Fibroblast of lung (primary cell): ENCODE results near the gene TAS2R46. TPM values are rescaled to one million over a fixed set of nuclear protein-coding genes. Genes with fewer than 3 reads are reported as not detected.
"Not testable (repeated sequence)": the region's sequence is repeated elsewhere in the genome, so short reads cannot be mapped to it uniquely, and the experiment has no call there.

Source experiments
- DNase-seq, 2 donors: peaks; one replicate each; pipeline versions ENCODE4 v3.0.0 to v3.0.0-alpha.2; 2010; ENCODE audit warnings: low read depth in 2 of 2
- H2AFZ ChIP-seq: 2 replicates; pipeline ENCODE4 v1.5.1; 2012; ENCODE audit warnings: low read length, control low read depth, inconsistent platforms
- H3K27ac ChIP-seq: 2 replicates; pipeline ENCODE4 v1.5.1; 2011; ENCODE audit warnings: low read length, control low read depth; ENCODE audit not compliant: insufficient read depth
- H3K27me3 ChIP-seq: 2 replicates; pipeline ENCODE4 v1.5.1; 2011; ENCODE audit warnings: mild to moderate bottlenecking, low read length; ENCODE audit not compliant: control insufficient read depth, insufficient read depth
- H3K36me3 ChIP-seq: 2 replicates; pipeline ENCODE4 v1.5.1; 2011; ENCODE audit warnings: low read length; ENCODE audit not compliant: control insufficient read depth, insufficient read depth
- H3K4me1 ChIP-seq: 2 replicates; pipeline ENCODE4 v1.5.1; 2011; ENCODE audit warnings: low read length; ENCODE audit not compliant: control insufficient read depth, insufficient read depth; ENCODE audit errors: extremely low read depth
- H3K4me2 ChIP-seq: 2 replicates; pipeline ENCODE4 v1.5.1; 2011; ENCODE audit warnings: low read length, control low read depth; ENCODE audit not compliant: insufficient read depth; ENCODE audit errors: extremely low read depth
- H3K4me3 ChIP-seq, 4 experiments: fragments of 200-600 bp in 1 of 4; sonication (generic) in 1 of 4; replicated peaks in 1 of 4; 2 replicates each; pipeline ENCODE4 v1.5.1; 2011 to 2016; ENCODE audit warnings: low read length in 4 of 4, low read depth in 3 of 4, mild to moderate bottlenecking in 3 of 4, control low read depth in 2 of 4, inconsistent platforms in 1 of 4, mixed read lengths in 1 of 4; ENCODE audit not compliant: insufficient read depth in 1 of 4; ENCODE audit errors: control extremely low read depth in 1 of 4
- H3K79me2 ChIP-seq: 2 replicates; pipeline ENCODE4 v1.5.1; 2012; ENCODE audit warnings: mild to moderate bottlenecking, low read length, inconsistent platforms; ENCODE audit not compliant: control insufficient read depth, insufficient read depth
- H3K9ac ChIP-seq: 2 replicates; pipeline ENCODE4 v1.5.1; 2011; ENCODE audit warnings: mild to moderate bottlenecking, low read length, control low read depth; ENCODE audit not compliant: insufficient read depth
- H3K9me3 ChIP-seq: 2 replicates; pipeline ENCODE4 v1.5.1; 2012; ENCODE audit warnings: low read depth, low read length; ENCODE audit not compliant: control insufficient read depth, insufficient read depth
- H4K20me1 ChIP-seq: 2 replicates; pipeline ENCODE4 v1.5.1; 2011; ENCODE audit warnings: low read length; ENCODE audit not compliant: control insufficient read depth, insufficient read depth; ENCODE audit errors: extremely low read depth
- EZH2 ChIP-seq: IDR thresholded peaks from 2 replicates; pipeline ENCODE4 v1.5.1; 2012; ENCODE audit warnings: low read length, control low read depth, mild to moderate bottlenecking; ENCODE audit errors: missing control alignments
- polyA plus RNA-seq, 2 donors: library from polyadenylated mRNA; depleted of rRNA in 1 of 2; stranded (reverse) in 1 of 2; unstranded in 1 of 2; fragments of >200 nt; gene quantifications; 2 replicates each; pipeline ENCODE4 v1.2.1, GENCODE V29; 2011 to 2012; ENCODE audit warnings: missing spikeins in 1 of 2
- total RNA-seq: library from RNA; depleted of rRNA; stranded (reverse); fragments of >200 nt; gene quantifications from 2 replicates; pipeline ENCODE4 v1.2.1, GENCODE V29; 2014
- TF ChIP-seq, protein P1 (sequence below), 2 donors: IDR thresholded peaks in 1 of 2; conservative IDR thresholded peaks in 1 of 2; 1 replicate in 1 of 2; 2 replicates in 1 of 2; pipeline ENCODE4 v1.5.1; 2011 to 2012; ENCODE audit warnings: low read length in 2 of 2, control low read depth in 1 of 2, inconsistent platforms in 1 of 2, low read depth in 1 of 2, mild to moderate bottlenecking in 1 of 2

Gene TAS2R46
- total and polyA plus RNA-seq, 2 donors (not counting 1 experiment from before 2014, with no cell fraction given), result 2.0 TPM; not detected in 1

GRCh38 chr12:11039171-11039570 lies 22.9 kb downstream of the TAS2R46 start:
- Histone ChIP-seq H3K4me2 (no peak overlapping the region), H3K36me3 (no peaks in the 10 kb centered on the region), H3K9me3 (no peaks in the 10 kb centered on the region), H4K20me1 (no peaks in the 10 kb centered on the region), H3K79me2 (no peaks in the 10 kb centered on the region), H3K4me3 (no peak overlapping the region), H3K4me1 (no peaks in the 10 kb centered on the region), H2AFZ (no peak overlapping the region), H3K27ac (no peak overlapping the region), H3K9ac (no peak overlapping the region), H3K27me3 (no peaks in the 10 kb centered on the region)
- no peak for DNase-seq
- TF ChIP-seq, protein P1, sequence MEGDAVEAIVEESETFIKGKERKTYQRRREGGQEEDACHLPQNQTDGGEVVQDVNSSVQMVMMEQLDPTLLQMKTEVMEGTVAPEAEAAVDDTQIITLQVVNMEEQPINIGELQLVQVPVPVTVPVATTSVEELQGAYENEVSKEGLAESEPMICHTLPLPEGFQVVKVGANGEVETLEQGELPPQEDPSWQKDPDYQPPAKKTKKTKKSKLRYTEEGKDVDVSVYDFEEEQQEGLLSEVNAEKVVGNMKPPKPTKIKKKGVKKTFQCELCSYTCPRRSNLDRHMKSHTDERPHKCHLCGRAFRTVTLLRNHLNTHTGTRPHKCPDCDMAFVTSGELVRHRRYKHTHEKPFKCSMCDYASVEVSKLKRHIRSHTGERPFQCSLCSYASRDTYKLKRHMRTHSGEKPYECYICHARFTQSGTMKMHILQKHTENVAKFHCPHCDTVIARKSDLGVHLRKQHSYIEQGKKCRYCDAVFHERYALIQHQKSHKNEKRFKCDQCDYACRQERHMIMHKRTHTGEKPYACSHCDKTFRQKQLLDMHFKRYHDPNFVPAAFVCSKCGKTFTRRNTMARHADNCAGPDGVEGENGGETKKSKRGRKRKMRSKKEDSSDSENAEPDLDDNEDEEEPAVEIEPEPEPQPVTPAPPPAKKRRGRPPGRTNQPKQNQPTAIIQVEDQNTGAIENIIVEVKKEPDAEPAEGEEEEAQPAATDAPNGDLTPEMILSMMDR (conservative IDR thresholded peaks at IDR 0.05 in 1 of 2, IDR thresholded peaks at IDR 0.05 in 1 of 2; ENCODE audit: low read depth in 1 of 2, low read length in 2 of 2), result no peak
- TF ChIP-seq EZH2, result no peak

DNA sequence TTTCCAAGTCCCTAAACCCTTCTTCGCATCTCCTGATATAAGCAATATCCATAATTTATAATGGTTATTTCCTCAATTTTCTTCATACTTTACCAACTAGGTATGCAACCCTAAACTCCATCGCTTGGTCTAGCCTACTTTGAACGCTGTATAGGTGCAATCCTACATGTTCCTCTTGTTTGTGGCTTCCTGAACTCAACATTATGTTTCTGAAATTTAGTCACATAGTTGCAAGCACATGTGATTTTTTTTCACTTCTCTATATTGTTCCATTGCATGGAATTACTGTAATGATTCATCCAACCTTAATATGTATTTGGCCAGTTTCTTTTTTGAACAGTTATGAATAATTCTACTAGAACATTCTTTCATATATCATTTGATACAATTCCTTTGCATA lies 28.1 kb downstream of the TAS2R46 start:
- not testable (repeated sequence) for H2AFZ ChIP-seq, H3K27ac ChIP-seq, H3K27me3 ChIP-seq, H3K9ac ChIP-seq, H3K36me3 ChIP-seq, H3K4me3 ChIP-seq, DNase-seq, H3K4me1 ChIP-seq, H3K4me2 ChIP-seq, H3K9me3 ChIP-seq, H3K79me2 ChIP-seq, H4K20me1 ChIP-seq

DNA sequence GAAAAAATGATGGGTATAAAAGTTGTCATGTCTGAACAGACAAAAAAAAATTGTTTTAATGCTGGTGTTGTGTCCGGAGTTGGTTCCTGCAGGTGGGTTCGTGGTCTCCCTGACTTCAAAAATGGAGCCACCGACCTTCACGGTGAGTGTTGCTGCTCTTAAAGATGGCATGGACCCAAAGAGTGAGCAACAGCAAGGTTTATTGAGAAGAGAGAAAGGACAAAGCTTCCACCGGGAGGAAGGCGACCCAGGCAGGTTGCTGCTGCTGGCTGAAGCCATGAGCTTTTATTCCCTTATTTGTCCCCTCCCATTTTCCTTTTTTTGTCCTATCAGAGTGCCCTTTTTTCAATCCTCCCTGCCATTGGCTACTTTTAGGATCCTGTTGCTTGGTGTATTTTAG lies 30.8 kb downstream of the TAS2R46 start, which contains the start of gene TAS2R31:
TSS of gene TAS2R31 (minus strand) at position 101 of the 400 bp plus-strand sequence. CDS start at position 29, 72 bp downstream.
- H3K27ac ChIP-seq, result no peak within 1 kb of the TSS
- H2AFZ ChIP-seq, result no peak within 1 kb of the TSS
- no peaks in the 10 kb centered on the region for H3K4me1 ChIP-seq

More for the DNA sequence above, 30.8 kb downstream of the TAS2R46 start, which contains the start of gene TAS2R31:
- H4K20me1 ChIP-seq, result no peaks in the 10 kb centered on the region
- no peaks in the 10 kb centered on the region for H3K9me3 ChIP-seq
- TF ChIP-seq, protein P1 (conservative IDR thresholded peaks at IDR 0.05 in 1 of 2, IDR thresholded peaks at IDR 0.05 in 1 of 2; ENCODE audit: low read depth in 1 of 2, low read length in 2 of 2), result no peak
- H3K36me3 ChIP-seq, result no peaks in the 10 kb centered on the region
- no peaks in the 10 kb centered on the region for H3K27me3 ChIP-seq
- H3K4me2 ChIP-seq, result no peak within 1 kb of the TSS
- H3K4me3 ChIP-seq, result no peak within 1 kb of the TSS
- no peak for DNase-seq
- no peak within 1 kb of the TSS for H3K9ac ChIP-seq
- no peaks in the 10 kb centered on the region for H3K79me2 ChIP-seq
